GM18519 (cell line): ENCODE data around the gene NR2C1.
A peak's percentile ranks its signal among the peaks of the same experiment; 100 is the strongest.

Experiments used
- ATAC-seq: cut with Tn5 transposase; IDR thresholded peaks from one replicate; pipeline ENCODE4 v1.9.1; 2021; ENCODE audit warnings: mild to moderate bottlenecking, moderate library complexity; ENCODE audit not compliant: unreplicated experiment, low FRiP score

NR2C1 gene

DNA sequence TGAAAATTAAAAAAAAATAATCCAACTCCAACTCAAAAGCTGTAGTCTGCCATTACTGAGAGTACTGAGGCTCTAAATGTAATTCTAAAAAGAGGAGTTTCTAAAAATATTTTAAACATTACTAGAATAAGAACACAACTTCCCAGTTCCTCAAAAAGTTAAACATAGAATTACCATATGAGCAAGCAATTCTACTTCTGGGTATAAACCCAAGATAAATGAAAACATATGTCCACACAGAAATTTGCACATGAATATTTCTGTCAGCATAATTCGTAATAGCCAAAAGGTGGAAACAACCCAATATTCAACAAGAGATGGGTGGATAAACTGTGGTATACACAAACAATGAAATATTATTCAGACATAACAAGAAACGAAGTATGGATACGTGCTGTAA lies 15.0 kb upstream of the NR2C1 start:
- ATAC-seq = peak; percentile 56

DNA sequence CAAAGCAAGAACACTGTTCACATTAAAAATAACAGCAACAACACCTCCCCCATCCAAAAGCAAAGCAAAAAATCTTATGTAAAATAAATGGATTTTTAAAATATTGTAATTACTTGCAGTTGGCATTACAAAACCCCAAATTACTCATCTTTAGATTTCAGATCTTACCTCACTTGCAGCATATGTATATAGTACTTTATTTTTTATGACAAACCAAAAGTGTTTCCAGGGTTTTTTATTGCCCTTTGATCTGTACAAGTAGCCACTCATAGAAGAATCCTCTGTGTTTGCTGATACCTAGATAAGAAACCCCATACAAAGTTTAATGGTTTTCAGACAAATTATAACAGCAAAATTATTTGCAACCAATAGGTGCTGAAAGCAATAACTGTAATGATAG lies 12.2 kb upstream of the NR2C1 start:
- no peak for ATAC-seq

DNA sequence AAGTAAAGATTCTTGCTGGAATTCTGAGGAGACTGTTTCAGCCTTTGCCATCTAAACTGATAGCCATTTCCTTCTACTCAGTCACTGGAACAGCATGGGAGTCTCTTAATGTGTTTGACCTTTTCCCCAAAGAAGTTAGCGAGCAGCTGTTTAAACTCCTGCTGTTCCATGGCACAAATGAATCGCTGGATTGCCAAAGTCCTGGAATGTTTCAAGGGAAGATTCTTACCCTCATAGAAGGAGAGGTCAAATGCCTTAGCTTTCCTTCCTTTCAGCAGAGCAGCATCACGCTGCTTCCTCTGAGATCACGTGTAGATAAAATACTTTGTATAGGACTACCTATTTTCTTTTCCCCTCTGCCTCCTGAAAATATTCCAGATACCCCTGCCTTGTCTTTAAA lies 10.5 kb upstream of the NR2C1 start:
- ATAC-seq = no peak

DNA sequence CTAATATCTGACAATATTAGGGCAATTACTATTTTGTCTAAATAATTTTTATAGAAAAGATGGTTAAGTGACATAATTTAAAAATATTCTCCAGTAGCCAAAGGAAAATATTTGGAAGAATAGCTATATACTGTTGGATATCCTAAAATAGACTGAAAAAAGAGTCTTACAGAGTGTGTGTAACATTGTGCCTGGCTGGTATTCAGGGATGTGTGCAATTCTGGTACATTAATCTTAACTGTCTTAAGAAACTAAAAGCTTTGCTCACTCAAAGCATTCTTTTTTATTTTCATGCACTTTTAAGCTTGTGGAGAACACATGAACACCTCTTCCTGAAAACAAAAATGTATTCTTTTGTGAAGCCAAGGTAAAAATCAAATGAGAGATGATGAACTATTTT lies 10.1 kb upstream of the NR2C1 start:
- no peak for ATAC-seq

DNA sequence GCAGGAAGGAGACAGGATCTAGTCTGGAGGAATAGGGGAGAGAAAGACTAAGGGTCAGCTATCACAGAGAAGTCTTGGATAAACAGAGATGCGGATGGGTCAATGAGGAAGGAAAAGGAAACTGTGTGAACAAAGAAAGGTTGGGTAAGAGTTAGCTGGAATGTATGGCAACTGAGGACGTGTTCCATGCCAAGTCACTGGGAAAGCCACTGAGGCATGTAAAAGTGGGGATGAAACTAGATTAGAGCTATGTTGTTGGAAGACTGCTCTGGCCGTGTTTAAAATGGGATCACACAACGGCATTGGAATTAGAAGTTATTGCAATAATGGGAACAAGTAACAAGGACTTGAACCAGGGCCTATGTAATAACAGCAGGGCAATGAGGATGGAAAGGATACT lies 3.9 kb upstream of the NR2C1 start:
- no peak for ATAC-seq

DNA sequence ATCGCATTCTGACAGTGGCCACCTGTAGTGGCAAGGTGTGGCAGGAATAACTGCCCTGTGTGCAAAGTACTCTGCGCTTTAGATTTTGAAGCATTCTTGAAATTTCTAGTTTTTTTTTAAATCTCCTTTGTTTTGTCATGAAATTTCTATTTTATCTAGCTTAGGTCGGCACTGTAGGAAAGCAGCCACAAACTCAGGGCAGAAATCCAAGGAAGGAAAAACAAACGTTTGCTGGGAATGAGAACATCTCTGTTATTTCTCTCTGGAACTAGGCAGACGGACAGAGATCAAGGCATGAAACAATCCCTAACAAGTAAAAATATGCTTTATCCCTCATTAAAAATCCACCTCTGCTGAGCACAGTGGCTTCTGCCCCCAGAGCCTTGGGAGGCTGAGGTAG lies 1.3 kb upstream of the NR2C1 start:
- ATAC-seq = no peak

DNA sequence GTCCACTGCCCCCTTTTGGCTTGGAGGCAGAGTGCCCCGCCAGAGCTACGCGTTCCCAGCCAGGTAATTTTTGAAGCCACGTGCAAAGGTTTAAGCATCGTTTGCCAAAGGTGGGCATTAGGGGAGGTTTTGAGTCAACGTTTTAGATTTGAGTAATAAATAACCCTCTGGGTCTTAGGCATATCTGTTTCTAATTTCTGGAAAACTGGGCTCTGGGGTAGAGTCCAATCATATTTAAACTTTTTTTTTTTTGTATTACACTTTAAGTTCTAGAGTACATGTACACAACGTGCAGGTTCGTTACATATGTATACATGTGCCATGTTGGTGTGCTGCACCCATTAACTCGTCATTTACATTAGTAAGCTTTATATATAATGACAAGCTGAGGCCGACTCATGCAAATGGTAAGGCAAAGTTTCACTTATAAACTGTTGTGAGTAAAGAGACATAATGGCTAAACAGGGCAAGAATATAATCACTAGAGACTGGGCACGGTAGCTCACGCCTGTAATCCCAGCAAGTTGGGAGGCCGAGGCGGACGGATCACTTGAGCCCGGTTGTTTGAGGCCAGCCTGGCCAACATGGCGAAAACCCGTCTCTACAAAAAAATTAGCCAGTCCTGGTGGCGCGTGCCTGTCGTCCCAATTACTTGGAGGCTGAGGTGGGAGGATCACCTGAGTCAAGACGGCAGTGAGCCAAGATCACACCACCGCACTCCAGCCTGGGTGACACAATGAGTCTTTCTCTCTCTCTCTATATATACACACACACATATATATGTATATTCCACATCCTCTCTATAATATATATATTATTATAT lies 491 bp upstream of the NR2C1 start:
- no peak for ATAC-seq

DNA sequence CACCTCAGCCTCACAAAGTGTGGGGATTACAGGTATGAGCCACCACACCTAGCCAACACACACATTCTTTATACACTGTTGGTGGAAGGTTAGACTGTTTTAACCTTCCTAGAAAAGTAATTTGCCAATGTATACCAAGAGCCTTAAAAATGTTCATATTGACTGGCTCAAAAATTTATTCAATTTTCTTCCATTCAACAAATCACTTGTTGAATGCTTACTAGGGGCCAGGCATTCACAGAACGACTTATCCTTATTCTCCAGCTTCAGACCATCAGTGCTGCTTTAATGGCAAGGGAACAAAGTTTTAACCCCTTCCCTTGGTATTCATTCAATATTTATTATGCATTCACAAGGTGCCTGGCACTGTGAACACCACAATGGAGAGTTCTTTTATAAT lies 3.0 kb downstream of the NR2C1 start:
- no peak for ATAC-seq

DNA sequence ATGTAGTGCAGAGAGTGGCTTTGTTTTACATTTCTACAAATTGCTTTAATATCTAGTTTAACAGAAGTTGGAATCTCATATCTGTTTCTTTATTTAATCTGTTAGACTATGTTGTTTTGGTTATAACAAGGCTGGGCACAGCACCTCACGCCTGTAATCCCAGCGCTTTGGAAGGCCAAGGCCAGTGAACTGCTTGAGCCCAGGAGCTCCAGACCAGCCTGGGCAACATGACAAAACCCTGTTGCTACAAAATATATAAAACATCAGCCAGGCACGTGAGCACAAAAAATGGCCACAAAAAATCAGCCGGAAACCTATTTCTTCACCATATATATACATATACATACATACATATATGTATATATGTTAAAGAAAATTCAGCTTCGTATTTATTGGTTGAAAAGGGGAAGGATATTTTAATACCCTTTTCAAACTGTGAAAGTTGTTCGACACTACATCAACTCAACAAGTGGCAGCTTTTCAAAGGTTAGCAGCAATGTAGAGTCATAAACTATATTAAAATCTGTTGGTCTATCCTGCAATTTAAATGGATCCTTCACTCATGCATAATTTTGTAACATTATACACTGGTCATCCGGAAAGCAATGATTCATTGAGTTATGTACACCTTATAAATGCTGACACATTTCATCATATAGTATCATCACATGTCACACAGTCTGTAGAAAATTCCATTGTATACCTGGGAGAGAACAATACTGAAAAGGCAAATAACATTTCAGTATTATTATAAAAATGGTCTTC lies 7.1 kb downstream of the NR2C1 start:
- no peak for ATAC-seq

DNA sequence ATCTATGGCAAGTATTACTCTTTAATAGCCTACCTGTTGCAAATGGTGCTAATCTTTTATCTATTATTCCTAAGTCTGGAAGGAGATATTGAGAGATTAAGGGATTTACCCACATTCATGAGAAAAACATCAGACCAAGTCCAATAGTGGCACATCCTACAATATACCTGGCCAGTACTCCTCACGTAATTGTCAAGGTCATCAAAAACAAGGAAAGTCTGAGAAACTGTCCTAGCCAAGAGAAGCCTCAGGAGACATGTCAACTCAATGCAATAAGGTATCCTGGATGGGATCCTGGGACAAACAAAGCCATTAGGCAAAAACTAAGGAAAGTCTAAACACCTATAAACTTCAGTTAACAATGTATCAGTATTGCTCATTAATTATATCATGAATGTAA lies 12.5 kb downstream of the NR2C1 start:
- no peak for ATAC-seq

DNA sequence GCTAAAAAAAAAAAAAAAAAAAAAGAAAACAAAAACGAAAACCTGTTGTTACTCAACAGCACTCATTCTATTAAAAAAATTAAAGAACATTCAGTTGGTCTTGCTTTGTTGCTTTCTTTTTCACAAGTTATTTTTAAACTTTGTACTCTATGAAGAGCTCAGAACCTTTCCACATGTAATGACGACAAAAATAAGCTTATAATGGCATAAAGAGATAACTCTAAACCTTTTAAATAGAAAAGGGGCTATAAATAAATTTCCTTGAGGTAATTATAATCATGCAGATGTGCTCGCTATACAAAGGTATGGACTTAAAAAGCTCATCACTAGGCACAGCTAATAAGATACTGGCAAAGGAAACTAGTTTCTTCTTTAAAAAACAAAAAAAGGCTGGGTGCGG lies 13.4 kb downstream of the NR2C1 start:
- ATAC-seq = no peak

DNA sequence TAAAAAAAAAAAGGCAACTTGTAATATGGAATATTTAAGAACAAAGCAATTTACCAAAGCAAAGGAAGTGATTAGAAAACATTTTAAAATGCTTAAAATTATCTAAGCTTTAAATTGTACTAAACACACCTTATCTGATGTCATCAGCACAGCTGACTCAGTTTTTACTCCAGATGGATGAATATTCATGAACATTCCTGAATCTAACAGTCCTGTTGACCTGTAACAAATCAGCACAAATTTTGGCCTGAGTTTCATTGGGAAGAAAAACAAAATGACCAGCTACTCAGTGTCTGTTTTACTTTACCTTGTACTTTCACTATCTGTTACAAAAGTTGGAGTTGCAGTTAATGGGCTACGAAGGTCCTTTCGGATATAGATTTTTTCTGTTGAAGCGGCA lies 16.0 kb downstream of the NR2C1 start:
- ATAC-seq = no peak

DNA sequence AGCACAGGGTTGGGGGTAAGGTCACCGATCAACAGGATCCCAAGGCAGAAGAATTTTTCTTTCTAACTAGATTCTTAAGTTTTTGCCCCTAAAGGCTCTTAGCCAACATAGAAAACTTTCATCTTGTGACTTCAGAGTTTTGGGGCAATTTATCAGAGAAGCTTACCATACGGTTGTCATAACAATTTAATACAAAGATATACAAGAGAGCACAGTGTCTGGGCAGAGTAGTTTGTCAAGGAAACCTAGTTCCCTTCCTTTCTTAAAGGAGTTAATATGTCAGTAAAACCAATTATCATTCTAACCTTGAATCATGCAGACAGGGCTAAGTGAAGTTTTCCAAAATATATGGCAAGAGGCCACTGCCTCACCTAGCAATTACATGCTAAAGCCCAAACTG lies 18.4 kb downstream of the NR2C1 start:
- ATAC-seq = no peak

DNA sequence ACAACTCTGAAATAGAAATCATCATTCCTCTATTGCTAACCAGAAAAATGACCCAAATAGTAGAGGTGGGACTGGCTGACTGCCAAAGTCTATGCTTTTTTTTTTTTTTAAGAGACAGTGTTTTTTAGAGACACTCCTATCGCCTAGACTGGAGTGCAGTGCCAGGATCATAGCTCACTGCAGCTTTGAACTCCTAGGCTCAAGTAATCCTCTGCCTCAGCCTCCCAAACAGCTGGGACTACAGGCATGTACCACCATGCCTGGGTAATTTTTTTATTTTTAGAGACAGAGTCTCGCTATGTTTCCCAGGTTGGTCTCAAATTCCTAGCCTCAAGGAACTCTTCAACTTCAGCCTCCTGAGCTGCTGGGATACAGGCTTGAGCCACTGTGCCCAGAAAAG lies 19.2 kb downstream of the NR2C1 start:
- no peak for ATAC-seq

DNA sequence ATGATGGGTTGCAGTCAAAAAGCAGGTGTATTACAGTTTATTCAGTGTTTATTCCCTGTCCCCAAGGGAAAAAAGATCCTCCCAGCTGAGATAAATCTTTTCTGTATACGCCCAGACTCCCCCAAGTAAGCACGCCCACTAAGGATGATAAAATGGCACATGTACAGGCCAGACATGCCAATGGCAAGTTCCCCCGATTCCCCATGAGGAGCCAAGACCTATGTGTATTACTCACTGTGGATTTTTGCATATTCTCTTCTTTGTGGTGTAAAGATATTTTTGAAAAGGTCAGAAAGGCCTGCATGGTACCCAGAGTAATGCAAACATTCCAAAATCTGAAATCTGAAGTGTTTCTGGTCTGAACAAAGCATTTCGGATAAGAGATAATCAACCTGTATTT lies 22.2 kb downstream of the NR2C1 start:
- no peak for ATAC-seq

DNA sequence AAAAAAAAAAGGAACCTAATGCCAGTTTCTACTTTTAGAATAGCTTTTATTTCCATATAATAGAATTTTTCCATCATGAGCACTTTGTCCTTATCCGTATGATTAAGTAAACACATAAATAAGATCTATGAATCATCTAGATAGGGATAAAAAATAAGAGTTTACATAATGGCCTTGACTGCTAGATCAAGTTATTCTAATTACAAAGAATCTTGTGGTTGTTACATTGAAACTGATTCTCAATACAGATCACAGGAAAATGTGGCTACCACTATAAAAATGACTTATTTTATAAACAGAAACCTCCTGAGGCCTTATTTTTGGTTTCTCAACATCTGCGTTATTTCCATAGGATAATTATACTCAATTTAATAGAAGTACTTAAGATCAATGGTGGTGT lies 35.5 kb downstream of the NR2C1 start:
- no peak for ATAC-seq

DNA sequence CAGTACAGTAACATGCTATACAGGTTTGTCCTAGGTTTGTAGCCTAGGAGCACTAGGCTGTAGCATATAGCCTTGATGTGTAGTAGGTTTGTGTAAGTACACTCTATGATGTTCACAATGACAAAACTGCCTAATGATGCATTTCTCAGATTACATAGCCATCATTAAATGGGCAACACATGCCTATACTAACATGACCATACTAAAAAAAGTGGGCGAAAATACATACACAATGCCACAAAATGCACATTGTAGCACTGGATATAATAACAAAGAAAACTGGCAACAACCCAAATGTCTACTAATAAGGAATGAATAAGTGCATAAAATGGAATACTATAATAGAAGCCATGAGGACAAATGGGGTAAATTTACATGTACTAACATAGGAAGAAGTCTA lies 38.7 kb downstream of the NR2C1 start:
- ATAC-seq = no peak

DNA sequence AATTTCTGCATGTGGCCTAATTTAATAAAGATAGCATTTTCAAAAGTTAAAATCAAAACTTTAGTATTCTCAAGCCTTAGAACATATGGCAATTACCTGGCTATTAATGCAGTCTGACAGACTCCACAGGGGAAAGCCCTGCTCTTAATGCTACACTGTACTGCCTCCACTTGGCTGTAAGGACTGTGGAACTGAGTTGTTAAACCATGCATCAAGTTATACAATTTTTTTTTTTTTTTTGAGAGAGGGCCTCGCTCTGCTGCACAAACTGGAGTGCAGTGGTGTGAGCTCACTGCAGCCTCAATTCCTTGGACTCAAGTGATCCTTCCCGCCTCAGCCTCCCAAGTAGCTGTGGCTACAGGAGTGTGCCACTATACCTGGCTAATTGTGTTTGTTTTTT lies 50.9 kb downstream of the NR2C1 start:
- ATAC-seq = no peak

DNA sequence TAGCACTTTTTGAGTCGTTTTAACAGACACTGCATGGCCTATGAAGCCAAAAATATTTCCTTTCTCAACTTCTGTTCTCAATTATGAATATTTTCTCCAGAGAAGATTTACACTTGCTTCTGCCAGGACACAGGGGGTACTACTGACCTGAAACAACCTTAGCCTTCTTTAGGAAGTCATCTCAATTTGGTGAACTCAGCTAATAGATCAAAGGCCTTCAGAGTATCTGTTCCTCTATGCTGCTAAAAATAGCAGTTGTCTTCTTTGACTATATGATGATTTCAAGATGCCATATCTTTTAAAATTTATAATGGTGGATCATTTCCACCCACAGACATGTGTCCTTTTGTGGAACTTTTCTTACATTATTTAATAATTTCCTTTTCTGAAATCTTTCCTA lies 55.9 kb downstream of the NR2C1 start:
- no peak for ATAC-seq

DNA sequence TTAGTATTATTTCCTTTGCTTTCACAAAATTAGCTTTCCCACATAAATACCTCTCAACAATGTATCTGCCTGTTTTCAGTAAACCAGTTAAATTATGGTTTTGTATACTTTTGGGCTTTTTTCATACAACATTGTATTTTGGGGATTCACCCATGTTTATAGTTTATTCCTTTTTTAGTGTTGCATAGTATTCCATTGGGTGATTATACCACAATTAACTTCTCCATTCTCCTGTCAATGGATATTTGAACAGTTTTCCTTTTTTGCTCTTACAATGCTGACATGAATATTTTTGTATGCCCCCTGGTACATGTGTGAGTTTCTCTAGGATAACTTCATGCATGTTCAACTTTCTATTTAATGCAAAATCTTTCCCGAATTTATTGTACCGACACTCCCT lies 57.3 kb downstream of the NR2C1 start:
- no peak for ATAC-seq

DNA sequence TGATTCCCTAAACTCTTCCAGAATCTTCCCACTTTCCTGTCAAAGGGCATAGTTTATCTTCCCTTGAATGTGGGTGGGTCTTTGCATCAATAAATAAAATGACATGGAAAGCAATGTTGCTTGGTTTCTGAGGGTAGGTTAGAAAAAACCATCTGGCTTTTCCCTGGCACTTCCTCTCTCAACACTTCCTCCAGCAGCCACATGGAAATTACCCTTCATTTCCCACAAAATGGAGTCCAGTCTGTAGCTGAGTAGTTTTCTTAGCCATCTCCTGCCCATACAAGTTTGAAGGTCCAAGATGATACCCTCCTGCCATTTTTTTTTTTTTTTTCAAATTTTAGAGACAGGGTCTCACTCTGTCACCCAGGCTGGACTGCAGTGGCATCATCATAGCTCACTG lies 58.9 kb downstream of the NR2C1 start:
- no peak for ATAC-seq

DNA sequence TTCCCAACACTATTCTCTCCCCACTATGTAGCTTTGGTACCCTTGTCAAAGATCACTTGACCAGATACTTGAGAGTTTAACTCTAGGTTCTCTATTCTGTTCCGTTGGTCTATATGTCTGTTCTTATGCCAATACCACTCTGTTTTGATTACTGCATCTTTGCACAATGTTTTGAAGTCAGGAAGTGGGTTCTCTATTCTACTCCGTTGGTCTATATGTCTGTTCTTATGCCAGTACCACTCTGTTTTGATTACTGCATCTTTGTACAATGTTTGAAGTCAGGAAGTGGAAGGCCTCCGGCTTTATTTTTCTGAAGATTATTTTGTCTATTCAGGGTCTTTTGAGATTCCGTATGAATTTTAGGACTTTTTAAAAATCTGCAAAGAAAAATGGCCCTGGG lies 67.2 kb downstream of the NR2C1 start:
- ATAC-seq = no peak
